ENCODE measurements around the gene SLC22A23.

Gene SLC22A23

DNA sequence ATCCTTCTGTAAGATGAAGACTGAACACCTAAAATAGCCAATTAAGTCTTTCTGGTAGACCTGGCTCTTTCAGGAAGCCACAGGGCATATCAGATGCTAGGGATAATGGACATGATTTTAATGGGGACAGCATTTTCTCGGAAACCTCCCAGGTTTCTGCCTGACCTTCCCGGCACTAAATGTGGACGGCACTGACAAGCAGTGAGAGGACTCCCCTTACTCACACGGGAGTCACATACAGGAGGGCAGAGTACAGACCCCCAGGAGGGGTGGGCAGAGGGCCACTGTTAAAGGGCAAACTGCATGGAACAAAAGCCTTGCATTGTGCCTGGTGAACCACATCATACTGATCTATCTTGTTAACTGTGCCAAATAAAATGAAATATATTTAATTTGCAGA is 178.2 kb downstream of the SLC22A23 start:
- no peak overlapping the region; the same call in 1 of the 2 replicates for H3K27ac ChIP-seq (ENCODE audit: extremely low read depth, low read depth, low read length)
- TF ChIP-seq, protein P1, sequence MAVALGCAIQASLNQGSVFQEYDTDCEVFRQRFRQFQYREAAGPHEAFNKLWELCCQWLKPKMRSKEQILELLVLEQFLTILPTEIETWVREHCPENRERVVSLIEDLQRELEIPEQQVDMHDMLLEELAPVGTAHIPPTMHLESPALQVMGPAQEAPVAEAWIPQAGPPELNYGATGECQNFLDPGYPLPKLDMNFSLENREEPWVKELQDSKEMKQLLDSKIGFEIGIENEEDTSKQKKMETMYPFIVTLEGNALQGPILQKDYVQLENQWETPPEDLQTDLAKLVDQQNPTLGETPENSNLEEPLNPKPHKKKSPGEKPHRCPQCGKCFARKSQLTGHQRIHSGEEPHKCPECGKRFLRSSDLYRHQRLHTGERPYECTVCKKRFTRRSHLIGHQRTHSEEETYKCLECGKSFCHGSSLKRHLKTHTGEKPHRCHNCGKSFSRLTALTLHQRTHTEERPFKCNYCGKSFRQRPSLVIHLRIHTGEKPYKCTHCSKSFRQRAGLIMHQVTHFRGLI (tag by site-specific recombination; IDR thresholded peaks at IDR 0.05), result no peak
- no peak for TF ChIP-seq ZNF174 (tag by site-specific recombination; IDR thresholded peaks at IDR 0.05)
- no peak for TF ChIP-seq SP3 (tag by site-specific recombination; IDR thresholded peaks at IDR 0.05)
- TF ChIP-seq ZNF549 (tag by site-specific recombination; IDR thresholded peaks at IDR 0.05), result no peak
- no peak for TF ChIP-seq ZNF658 (tag by site-specific recombination; IDR thresholded peaks at IDR 0.05)
- TF ChIP-seq ZNF830 (tag by site-specific recombination; IDR thresholded peaks at IDR 0.05; ENCODE audit: low read depth), result no peak
- TF ChIP-seq, protein P2, sequence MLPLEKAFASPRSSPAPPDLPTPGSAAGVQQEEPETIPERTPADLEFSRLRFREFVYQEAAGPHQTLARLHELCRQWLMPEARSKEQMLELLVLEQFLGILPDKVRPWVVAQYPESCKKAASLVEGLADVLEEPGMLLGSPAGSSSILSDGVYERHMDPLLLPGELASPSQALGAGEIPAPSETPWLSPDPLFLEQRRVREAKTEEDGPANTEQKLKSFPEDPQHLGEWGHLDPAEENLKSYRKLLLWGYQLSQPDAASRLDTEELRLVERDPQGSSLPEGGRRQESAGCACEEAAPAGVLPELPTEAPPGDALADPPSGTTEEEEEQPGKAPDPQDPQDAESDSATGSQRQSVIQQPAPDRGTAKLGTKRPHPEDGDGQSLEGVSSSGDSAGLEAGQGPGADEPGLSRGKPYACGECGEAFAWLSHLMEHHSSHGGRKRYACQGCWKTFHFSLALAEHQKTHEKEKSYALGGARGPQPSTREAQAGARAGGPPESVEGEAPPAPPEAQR (tag by site-specific recombination; IDR thresholded peaks at IDR 0.05), result no peak
- no peak for TF ChIP-seq ZNF266 (tag by site-specific recombination; IDR thresholded peaks at IDR 0.05; ENCODE audit: low read depth)
- no peak for TF ChIP-seq BCL11B (tag by site-specific recombination; IDR thresholded peaks at IDR 0.05; ENCODE audit: low read depth)
- TF ChIP-seq, protein P3, sequence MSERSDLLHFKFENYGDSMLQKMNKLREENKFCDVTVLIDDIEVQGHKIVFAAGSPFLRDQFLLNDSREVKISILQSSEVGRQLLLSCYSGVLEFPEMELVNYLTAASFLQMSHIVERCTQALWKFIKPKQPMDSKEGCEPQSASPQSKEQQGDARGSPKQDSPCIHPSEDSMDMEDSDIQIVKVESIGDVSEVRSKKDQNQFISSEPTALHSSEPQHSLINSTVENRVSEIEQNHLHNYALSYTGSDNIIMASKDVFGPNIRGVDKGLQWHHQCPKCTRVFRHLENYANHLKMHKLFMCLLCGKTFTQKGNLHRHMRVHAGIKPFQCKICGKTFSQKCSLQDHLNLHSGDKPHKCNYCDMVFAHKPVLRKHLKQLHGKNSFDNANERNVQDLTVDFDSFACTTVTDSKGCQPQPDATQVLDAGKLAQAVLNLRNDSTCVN (tag by site-specific recombination; optimal IDR thresholded peaks at IDR 0.05), result no peak
- no peak for TF ChIP-seq ZNF747 (tag by site-specific recombination; IDR thresholded peaks at IDR 0.05)
- no peak for TF ChIP-seq ZNF433 (tag by site-specific recombination; IDR thresholded peaks at IDR 0.05; ENCODE audit: low read depth)
- ChIA-PET CTCF (interaction anchor here (1.6 to 1.9 kb wide), 3 partner anchors 59 to 176 kb away, joined by 4 to 14 read pairs (median 8); no protein-coding TSS in a partner anchor), POLR2A (no interaction called here)
- peaks cover 0 to 28% of the 10 kb centered on the region in 2 experiments; a peak in 2 of 3 replicates for H3K36me3 ChIP-seq (ENCODE audit: control insufficient read depth in 2 of 2, insufficient read depth in 1 of 2, low read length in 2 of 2)
- no peaks in the 10 kb centered on the region; the same call in 1 of the 2 replicates for H3K4me1 ChIP-seq (ENCODE audit: control insufficient read depth, insufficient read depth, low read length)
- H3K4me3 ChIP-seq (ENCODE audit: low read depth, low read length), result no peak overlapping the region
- no peaks in the 10 kb centered on the region for H3K9me3 ChIP-seq (ENCODE audit: control insufficient read depth, insufficient read depth, low read depth, low read length)

DNA sequence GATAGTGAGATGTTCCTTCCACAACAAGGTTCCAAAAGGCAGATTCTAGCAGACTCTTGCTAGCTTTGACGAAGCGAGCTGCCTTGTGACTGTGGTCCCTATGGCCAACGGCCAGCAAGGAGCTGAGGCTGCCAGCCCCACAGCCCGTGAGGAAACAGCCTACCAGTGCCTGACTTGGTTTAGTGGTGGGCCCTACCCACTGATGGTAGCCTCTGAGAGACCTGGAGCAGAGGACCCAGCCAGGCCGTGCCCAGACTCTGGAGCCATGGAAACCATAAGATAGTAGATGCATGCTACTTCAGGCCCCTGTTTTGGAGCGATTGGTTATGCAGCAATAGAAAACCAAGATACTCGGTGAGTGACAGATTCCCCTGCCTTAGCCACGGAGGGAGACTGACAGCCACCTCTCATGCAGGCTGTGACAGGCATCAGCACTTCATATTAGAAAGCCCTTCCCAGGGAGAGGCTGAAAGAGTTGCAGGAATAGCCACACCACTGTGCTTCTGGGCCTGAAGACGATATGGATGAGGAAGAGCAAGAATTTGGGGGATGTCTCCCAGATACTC is 178.9 kb downstream of the SLC22A23 start:
- Histone ChIP-seq H3K9me3 (ENCODE audit: control insufficient read depth, insufficient read depth, low read depth, low read length) (no peaks in the 10 kb centered on the region), H3K27ac (ENCODE audit: extremely low read depth, low read depth, low read length) (no peak overlapping the region), H3K4me3 (ENCODE audit: low read depth, low read length) (no peak overlapping the region), H3K4me1 (ENCODE audit: control insufficient read depth, insufficient read depth, low read length) (no peaks in the 10 kb centered on the region; the same call in 1 of the 2 replicates), H3K36me3 (ENCODE audit: control insufficient read depth in 2 of 2, insufficient read depth in 1 of 2, low read length in 2 of 2) (peaks cover 0 to 30% of the 10 kb centered on the region in 2 experiments; a peak in 2 of 3 replicates)
- POLR2A ChIA-PET, result no interaction called here
- CTCF ChIA-PET, result no interaction called here
- TF ChIP-seq, protein P4, sequence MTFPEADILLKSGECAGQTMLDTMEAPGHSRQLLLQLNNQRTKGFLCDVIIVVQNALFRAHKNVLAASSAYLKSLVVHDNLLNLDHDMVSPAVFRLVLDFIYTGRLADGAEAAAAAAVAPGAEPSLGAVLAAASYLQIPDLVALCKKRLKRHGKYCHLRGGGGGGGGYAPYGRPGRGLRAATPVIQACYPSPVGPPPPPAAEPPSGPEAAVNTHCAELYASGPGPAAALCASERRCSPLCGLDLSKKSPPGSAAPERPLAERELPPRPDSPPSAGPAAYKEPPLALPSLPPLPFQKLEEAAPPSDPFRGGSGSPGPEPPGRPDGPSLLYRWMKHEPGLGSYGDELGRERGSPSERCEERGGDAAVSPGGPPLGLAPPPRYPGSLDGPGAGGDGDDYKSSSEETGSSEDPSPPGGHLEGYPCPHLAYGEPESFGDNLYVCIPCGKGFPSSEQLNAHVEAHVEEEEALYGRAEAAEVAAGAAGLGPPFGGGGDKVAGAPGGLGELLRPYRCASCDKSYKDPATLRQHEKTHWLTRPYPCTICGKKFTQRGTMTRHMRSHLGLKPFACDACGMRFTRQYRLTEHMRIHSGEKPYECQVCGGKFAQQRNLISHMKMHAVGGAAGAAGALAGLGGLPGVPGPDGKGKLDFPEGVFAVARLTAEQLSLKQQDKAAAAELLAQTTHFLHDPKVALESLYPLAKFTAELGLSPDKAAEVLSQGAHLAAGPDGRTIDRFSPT (tag by site-specific recombination; IDR thresholded peaks at IDR 0.05), result no peak

DNA sequence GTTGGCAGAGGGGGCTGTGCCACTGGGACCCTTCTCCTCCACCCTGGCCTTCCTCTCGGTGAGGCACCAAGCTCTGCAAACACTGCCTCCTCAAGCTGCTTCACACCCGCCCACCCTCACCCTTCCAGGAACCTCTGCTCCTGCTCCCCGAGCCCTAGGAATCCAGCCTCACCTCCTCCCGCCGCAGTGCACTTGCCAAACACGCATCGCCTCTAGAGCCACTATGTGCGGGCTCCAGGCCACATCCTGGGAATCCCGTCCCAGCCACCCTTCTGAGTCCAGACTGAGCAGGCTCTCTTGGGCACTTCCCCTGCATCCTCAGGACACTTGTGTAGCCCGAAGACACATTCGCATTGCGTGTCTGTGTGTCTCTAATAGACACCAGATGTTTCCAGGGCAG is 179.6 kb downstream of the SLC22A23 start:
- Histone ChIP-seq H3K27ac (ENCODE audit: extremely low read depth, low read depth, low read length) (no peak overlapping the region), H3K9me3 (ENCODE audit: control insufficient read depth, insufficient read depth, low read depth, low read length) (no peaks in the 10 kb centered on the region), H3K36me3 (ENCODE audit: control insufficient read depth in 2 of 2, insufficient read depth in 1 of 2, low read length in 2 of 2) (peaks cover 0 to 31% of the 10 kb centered on the region in 2 experiments; a peak in 2 of 3 replicates), H3K4me1 (ENCODE audit: control insufficient read depth, insufficient read depth, low read length) (no peaks in the 10 kb centered on the region; the same call in 1 of the 2 replicates), H3K4me3 (ENCODE audit: low read depth, low read length) (no peak overlapping the region)
- ChIA-PET CTCF (interaction anchor here (0.7 to 2.0 kb wide), 3 partner anchors 454 to 701 kb away, joined by 3 to 7 read pairs (median 5); no protein-coding TSS in a partner anchor), POLR2A (interaction anchor here (1.4 kb wide), 1 partner anchor 10 kb away, joined by 4 read pairs; no protein-coding TSS in a partner anchor)
- TF ChIP-seq ZNF670 (tag by site-specific recombination; IDR thresholded peaks at IDR 0.05; ENCODE audit: low read depth), result no peak
- TF ChIP-seq HOXD13 (CRISPR knock-in tag; IDR thresholded peaks at IDR 0.05; ENCODE audit: borderline replicate concordance), result no peak
- TF ChIP-seq RBAK (tag by site-specific recombination; IDR thresholded peaks at IDR 0.05), result no peak
- TF ChIP-seq, protein P5, sequence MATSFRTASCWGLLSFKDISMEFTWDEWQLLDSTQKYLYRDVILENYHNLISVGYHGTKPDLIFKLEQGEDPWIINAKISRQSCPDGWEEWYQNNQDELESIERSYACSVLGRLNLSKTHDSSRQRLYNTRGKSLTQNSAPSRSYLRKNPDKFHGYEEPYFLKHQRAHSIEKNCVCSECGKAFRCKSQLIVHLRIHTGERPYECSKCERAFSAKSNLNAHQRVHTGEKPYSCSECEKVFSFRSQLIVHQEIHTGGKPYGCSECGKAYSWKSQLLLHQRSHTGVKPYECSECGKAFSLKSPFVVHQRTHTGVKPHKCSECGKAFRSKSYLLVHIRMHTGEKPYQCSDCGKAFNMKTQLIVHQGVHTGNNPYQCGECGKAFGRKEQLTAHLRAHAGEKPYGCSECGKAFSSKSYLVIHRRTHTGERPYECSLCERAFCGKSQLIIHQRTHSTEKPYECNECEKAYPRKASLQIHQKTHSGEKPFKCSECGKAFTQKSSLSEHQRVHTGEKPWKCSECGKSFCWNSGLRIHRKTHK (tag by site-specific recombination; IDR thresholded peaks at IDR 0.05), result no peak
- no peak for TF ChIP-seq ZNF571 (tag by site-specific recombination; IDR thresholded peaks at IDR 0.05)
- no peak for TF ChIP-seq ZNF548 (tag by site-specific recombination; IDR thresholded peaks at IDR 0.05)
- TF ChIP-seq, protein P6, sequence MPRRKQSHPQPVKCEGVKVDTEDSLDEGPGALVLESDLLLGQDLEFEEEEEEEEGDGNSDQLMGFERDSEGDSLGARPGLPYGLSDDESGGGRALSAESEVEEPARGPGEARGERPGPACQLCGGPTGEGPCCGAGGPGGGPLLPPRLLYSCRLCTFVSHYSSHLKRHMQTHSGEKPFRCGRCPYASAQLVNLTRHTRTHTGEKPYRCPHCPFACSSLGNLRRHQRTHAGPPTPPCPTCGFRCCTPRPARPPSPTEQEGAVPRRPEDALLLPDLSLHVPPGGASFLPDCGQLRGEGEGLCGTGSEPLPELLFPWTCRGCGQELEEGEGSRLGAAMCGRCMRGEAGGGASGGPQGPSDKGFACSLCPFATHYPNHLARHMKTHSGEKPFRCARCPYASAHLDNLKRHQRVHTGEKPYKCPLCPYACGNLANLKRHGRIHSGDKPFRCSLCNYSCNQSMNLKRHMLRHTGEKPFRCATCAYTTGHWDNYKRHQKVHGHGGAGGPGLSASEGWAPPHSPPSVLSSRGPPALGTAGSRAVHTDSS (tag by site-specific recombination; IDR thresholded peaks at IDR 0.05), result no peak
